Nephron progenitor cell (in vitro differentiated cells): ENCODE data around the gene ABLIM3.
A peak's percentile ranks its signal among the peaks of the same experiment; 100 is the strongest.

ENCODE experiments used
- DNase-seq: peaks from one replicate; pipeline ENCODE4 v3.0.0; 2021
- H3K27ac Mint-ChIP-seq: 2 replicates; pipeline ENCODE4 v1.8.0; 2021; ENCODE audit warnings: mild to moderate bottlenecking, moderate library complexity, mixed read lengths
- H3K27me3 Mint-ChIP-seq: 2 replicates; pipeline ENCODE4 v1.8.0; 2021; ENCODE audit warnings: mild to moderate bottlenecking, low read depth, mixed read lengths; ENCODE audit not compliant: poor library complexity
- H3K36me3 Mint-ChIP-seq: 2 replicates; pipeline ENCODE4 v1.8.0; 2021; ENCODE audit warnings: low read depth, mixed read lengths
- H3K4me1 Mint-ChIP-seq: 2 replicates; pipeline ENCODE4 v1.8.0; 2021; ENCODE audit warnings: mixed read lengths
- H3K4me3 Mint-ChIP-seq: 2 replicates; pipeline ENCODE4 v1.8.0; 2021; ENCODE audit warnings: mild to moderate bottlenecking, moderate library complexity, mixed read lengths
- H3K9me3 Mint-ChIP-seq: 2 replicates; pipeline ENCODE4 v1.8.0; 2021; ENCODE audit warnings: mild to moderate bottlenecking, moderate library complexity, mixed read lengths
- TF ChIP-seq, protein P1 (sequence below): fragments of 200-600 bp; sonication (generic); IDR thresholded peaks from 2 replicates; pipeline ENCODE4 v1.5.0; 2021; ENCODE audit warnings: antibody characterized with exemption

ABLIM3 gene

DNA sequence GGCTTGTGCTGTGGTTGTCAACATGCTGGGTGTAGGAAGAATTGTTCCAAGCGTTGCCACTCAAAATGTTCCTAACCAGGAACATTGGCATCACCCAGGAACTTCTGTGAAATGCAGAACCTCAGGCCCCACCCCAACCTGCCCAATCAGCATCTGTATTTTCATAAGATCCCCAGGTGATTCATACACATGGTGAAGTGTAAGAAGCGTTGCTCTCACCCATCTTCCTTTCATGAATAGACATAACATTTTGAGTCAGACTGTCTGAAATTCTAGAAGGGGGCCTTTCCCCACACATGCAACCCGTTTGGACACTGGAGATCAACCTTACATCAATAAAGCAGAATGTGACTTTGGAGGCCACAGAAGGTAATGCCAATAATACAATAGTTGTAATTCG is 121.0 kb downstream of the ABLIM3 start:
- H3K4me1 Mint-ChIP-seq, result peaks cover 3% of the 10 kb centered on the region
- no peaks in the 10 kb centered on the region for H3K36me3 Mint-ChIP-seq
- no peak overlapping the region for H3K27ac Mint-ChIP-seq
- H3K27me3 Mint-ChIP-seq, result peaks cover 74% of the 10 kb centered on the region
- H3K9me3 Mint-ChIP-seq, result no peaks in the 10 kb centered on the region
- no peak for DNase-seq
- TF ChIP-seq, protein P1, sequence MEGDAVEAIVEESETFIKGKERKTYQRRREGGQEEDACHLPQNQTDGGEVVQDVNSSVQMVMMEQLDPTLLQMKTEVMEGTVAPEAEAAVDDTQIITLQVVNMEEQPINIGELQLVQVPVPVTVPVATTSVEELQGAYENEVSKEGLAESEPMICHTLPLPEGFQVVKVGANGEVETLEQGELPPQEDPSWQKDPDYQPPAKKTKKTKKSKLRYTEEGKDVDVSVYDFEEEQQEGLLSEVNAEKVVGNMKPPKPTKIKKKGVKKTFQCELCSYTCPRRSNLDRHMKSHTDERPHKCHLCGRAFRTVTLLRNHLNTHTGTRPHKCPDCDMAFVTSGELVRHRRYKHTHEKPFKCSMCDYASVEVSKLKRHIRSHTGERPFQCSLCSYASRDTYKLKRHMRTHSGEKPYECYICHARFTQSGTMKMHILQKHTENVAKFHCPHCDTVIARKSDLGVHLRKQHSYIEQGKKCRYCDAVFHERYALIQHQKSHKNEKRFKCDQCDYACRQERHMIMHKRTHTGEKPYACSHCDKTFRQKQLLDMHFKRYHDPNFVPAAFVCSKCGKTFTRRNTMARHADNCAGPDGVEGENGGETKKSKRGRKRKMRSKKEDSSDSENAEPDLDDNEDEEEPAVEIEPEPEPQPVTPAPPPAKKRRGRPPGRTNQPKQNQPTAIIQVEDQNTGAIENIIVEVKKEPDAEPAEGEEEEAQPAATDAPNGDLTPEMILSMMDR, result no peak
- H3K4me3 Mint-ChIP-seq, result no peak overlapping the region

DNA sequence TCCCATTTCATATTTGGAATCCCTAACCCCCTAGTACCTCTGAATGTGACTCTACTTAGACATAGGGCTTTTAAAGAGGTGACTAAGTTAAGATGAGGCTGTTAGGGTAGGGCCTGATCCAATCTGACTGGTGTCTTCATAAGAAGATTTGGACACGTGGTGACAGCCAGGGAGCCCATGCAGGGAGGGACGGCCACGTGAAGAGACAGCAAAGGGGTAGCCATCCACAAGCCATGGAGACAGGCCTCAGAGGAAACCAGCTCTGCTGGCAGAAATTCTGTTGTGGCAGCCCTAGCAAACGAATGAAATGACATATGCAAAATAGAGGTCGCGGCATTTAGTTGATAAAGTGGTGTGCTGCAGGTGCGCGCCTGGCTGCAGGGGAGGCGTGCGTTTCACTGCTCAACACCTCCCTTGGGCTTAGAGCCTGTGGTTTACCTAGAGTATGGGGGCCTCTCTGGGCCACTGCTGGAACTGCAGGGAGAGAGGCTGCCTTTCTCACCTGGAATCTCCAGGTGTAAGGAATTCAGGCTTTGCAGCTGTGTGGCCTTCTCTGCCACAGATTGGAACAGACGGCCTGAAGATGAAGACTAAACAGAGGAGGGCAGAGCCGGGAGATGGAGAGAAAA is 123.3 kb downstream of the ABLIM3 start:
- Mint-ChIP-seq H3K27ac (no peak overlapping the region), H3K36me3 (no peaks in the 10 kb centered on the region), H3K4me3 (no peak overlapping the region), H3K9me3 (peaks cover 16% of the 10 kb centered on the region), H3K27me3 (peaks cover 67% of the 10 kb centered on the region), H3K4me1 (peaks cover 5% of the 10 kb centered on the region)
- TF ChIP-seq, protein P1, result peak; percentile 58
- DNase-seq, result peak; percentile 29

DNA sequence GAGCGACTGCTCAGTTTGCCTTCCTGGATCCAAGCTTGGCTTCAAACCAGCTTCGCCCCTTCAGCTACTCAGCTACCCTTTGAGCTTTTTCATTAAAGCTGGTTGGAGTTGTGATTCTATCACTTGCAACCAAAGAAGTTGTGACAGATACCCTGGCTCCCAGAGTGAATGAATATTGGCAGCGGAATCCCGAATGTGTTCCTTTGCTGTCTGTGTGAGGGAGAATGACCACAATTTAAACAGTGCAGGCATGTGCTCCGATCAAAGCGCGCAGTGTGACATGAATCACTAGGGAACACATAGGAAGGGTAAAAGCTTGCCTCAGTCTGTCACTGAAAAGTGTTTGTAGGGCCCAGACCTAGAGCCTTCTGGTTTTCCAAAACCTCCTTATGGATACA is 123.8 kb downstream of the ABLIM3 start:
- Mint-ChIP-seq H3K27ac (no peak overlapping the region), H3K4me1 (peaks cover 5% of the 10 kb centered on the region), H3K4me3 (no peak overlapping the region), H3K27me3 (peaks cover 64% of the 10 kb centered on the region), H3K9me3 (peaks cover 16% of the 10 kb centered on the region), H3K36me3 (no peaks in the 10 kb centered on the region)
- no peak for DNase-seq
- TF ChIP-seq, protein P1, result no peak

DNA sequence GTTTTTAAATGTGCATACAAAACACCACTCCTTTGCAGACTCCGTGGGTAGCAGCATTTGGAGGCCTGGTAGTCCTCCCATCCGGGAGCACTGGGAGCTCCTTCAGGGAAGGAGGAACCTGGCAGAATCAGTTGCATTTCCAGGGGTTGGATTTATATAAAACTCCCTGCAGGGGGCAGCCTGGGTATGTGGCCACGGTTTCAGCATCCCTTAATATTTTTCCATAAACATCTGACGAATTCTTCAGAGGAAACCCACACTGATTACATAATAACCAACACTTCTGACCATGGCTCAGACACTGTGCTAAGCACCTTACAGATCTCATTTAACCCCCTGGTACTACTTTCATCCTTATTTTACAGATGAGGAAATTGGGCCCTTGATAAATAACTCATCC is 124.3 kb downstream of the ABLIM3 start:
- Mint-ChIP-seq H3K27me3 (peaks cover 67% of the 10 kb centered on the region), H3K9me3 (peaks cover 16% of the 10 kb centered on the region), H3K4me3 (no peak overlapping the region), H3K36me3 (no peaks in the 10 kb centered on the region), H3K4me1 (peaks cover 5% of the 10 kb centered on the region), H3K27ac (no peak overlapping the region)
- TF ChIP-seq, protein P1, result no peak
- no peak for DNase-seq

DNA sequence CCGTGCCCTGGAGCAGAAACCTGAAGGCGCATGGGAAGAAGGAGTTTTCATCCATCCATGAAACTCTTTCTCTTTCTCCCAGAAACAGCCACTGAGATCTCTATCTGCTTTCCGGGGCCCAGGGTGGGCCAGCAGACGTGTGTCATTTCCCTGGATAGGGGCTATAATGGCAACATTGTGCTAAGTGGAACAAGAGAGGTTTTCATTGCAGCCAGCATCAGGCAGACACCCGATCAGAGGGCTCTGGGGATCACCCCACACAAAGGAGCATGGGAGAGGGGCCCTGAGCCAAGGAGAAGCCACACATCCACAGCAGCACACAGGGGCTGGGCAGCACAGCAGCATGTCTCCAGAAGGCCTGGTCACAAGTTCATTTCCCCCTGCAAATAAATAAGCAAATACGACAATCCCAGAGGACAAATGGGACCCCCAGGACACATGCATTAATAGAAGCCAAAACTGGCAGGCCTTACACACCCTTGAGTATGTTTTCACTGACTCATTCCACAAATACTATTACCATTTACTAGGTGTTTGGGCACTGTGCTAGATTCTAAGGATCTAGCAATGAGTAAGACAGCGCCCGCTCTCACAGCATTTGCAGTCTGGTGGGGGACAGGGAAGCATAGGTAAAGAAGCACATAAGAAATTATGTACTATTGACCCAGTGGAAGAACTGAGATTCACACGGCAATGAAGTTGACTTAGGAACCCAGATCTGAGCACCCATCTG is 126.1 kb downstream of the ABLIM3 start:
- Mint-ChIP-seq H3K9me3 (peaks cover 16% of the 10 kb centered on the region), H3K4me1 (peaks cover 10% of the 10 kb centered on the region), H3K4me3 (no peak overlapping the region), H3K36me3 (no peaks in the 10 kb centered on the region), H3K27ac (no peak overlapping the region), H3K27me3 (peaks cover 67% of the 10 kb centered on the region)
- TF ChIP-seq, protein P1, result no peak
- DNase-seq, result no peak
